NCI-H524 (cell line): ENCODE measurements around the gene ABCA4.
A peak's percentile ranks its signal among the peaks of the same experiment; 100 is the strongest.

ENCODE experiments used
- DNase-seq, 2 experiments: peaks; one replicate each; lab custom pipeline; 2025; lab: John Stamatoyannopoulos, UW

ABCA4 gene

DNA sequence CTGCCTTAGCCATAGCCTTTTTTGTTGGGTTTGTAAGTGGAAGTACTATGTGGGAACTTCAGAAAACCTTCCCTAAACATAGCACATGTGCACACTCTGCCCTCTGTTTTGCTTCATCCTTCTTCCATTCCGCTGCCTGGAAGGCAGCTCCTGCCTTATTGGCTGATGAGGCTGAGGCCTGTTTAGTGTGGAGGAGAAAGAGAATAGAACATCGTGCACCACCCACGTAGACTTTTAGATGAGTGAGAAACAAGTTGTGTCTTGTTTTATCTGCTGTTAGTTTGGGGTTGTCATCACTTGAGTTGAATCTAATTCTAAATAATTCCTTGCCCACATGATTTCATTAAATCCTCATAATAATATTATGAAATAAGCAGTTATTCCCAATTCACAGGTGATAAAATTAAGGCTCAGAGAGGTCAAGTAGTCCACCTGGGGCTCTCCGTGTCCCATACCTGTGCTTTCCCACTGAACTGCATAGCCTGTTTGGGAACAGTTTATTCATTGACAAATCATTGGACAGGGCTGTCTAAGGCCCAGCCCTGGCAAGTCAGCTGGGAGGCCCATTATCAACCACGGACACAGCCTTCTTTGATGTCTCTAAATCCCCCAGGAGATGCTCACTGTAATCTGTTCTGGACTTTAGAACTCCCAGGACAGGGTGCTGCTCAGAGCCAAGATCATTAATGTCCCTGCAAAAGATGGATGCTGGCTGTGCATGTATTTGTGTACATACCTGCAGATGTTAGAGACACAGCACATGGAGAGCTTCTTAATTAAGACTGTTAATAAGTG, 93.0 kb downstream of the ABCA4 start:
- no peak for DNase-seq

DNA sequence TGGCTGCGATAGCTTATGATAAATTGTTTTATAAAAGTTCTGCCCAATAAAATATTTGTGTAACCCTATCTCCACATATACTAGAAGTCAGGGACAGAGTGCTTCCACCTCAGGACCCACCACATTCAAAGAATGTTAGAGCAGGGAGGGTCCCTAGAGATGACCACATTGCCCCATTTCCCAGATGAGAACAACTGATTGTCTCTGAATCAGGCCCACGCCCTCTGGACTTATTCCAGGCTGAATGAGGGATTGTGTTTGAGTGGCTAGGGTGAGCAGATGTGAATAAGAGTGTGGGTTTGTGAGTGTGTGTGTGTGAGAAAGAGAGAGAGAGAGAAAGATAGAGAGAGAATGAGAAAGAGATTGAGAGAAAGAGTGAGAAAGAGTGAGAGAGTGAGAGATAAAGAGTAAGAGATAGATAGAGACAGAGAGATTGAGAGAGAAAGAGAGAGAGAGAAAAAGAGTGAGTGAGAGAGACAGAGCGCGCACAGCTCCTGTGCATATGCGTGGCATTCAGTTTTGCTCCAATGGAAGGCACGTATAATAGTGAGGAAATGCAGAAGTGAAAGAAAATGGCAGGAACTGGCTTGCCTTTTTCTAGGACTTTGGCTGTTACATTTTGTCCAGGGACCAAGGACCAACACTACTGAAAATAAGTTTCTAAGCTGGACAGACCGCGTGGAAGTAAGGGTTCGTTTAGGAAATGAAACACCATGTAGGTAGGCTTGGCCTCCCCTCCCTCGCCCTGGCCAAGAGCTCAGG, 94.1 kb downstream of the ABCA4 start:
- no peak for DNase-seq

DNA sequence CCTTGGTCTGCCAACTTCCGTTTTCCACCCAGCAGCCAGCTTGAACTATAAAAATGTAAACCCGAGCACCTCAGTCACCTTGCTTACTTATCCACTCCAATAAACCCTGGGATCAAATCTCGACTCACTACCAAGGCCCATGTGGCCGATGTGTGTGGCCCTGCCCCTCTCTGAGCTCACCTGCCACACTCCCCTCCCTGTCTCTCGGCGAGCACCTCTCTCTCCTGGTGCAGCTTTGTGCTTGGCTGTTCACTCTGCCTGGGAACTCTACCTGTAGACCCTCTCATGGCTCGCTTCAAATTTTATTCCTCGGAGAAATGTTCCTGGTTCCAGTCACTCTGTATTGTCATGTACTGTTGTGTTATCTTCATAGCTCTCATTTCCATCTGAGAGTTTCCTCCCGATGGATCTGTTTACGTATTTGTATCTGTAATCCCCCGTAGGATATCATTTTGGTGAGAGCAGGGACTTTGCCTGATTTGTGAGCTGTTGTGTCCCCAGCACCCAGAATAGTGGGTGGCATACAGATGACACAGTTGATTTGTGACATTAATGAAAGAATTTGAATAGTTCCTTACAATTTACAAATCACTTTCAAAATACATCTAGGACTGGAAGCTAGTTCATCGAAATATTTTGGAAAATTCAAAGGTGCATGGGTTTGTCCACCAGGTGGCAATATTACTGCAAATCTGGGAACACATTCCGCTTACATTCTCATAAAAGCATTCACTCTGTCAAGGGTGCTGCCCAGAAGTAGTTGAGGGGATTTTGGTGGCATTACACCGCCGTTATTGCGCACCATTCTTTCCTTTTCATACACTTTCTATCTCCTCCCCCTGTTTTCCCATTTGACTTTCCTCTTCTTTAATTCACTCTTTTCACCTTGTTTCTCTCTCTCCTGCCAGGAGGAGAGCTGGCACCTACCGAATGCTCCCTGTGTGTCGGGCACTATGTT, 95.3 kb downstream of the ABCA4 start:
- DNase-seq = peak; percentile 23 to 65

DNA sequence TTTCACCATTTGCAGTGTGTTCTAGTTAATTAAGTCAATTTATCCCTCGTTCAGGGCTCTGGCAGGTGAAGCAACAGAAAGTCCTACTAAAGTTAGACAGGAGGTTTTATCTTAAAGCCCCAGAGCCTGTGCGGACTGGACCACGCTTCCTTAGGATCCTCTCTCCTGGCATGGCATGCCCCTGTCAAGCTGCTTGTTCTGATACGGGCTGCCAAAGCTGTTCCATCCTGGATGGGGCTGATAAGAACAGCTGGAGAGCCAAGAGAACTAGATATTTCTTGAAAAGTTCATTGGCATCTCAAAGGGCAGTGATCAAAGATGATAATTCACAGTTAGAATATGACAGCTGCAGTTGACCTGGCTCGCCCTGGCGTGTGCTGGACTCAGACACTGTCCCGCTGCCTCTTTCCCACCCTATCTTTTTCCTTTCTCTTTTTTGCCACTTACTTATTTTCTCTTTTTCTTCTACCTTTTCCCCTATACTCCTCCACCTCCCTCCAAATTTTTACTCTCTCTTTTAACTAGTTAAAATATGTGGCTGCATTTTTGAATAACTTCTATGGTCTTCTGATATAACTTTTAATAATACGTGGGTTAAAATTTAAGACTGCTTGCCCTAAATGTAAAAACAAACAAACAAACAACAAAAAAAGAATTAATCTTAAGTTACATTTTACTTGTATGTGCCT, 96.7 kb downstream of the ABCA4 start:
- no peak for DNase-seq

DNA sequence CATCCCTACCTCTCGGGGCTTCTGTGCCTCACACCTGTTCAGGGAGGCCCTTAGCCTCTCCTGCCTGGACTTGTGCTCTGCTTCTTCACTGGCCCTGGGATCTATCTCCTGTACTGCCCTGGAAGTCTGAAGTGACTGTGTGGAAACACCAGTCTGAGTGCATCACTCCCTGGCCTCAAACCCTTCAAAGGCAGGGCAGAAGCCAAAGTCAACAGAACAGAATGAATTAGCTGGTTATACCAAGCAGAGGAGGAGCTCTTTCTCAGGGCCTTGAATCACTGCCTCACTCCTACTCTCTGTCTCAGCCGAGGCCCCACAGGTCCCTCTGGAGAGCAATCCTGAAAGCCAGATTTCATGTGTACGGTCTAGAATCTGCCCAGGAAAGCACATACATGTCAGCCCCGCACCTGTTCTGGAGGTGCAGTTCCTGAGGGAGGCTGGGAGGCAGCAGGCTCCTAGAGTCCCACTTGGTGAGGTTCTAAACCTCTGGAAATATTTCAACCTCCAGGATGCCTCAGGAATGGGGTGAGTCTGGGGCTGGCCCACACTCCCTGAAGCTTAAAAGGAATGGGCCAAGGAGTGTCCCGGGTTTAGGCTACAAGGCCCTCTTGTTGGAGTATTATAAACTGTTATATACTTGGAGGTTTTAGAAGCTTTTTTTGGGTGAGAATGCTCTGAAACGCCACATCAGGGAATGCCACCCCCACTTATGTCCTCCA, 98.3 kb downstream of the ABCA4 start:
- no peak for DNase-seq

DNA sequence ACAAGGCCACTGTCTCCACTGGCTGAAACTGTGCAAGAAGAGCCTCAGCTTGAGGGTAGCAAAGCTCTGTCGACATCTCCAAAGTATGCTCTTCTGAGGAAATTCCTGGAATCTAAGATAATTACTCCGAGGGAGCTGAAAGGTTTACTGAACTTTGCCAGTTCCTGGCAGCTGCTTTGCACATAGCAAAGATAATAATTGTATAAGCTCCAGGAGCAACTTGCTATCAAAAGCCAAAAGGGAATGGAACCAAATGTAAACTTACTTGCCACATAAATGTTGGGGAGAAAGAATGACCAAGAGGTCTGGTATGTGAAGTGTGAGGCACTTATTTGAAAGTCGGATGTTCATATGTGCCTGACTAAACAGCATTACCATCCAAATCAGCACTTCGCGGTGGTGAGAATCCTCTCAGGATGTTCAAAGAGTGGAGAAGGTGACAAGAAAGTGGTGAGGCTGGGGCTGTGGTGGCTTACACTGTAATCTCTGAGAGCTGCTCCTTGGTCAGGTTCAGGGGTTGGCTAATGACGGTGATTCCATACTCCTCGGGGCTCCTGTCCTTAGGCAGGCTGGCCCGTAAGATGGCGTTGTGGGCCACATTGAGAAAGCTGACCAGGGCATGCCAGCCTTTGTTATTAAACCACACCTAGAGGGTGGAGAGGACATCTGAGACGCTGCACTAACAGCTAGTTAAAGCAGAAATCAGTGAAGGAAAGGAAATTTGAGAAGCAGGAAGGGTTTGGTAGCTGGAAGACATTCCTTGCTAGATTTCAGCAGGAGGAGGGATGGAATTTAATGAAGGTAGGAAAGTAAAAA, 100.0 kb downstream of the ABCA4 start:
- DNase-seq = no peak

DNA sequence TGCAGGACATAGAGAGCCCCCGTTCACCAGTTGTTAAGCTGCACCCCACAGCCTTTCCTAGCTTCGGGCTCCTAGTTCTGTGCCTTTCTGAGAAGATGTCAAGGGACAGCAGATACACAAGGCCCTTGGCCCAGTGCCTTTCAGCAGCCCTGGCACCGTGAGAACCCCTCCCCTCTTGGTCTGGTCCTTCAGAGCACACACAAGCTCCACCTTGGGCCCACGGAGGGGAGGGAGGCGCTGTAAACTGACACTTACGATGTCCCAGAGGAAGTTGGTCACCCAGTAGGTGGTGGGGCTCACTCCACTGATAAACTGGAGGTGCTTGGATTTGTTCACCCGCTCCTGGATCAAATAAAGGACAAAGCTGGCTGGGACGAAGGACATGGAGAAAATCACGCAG, 101.6 kb downstream of the ABCA4 start:
- no peak for DNase-seq

DNA sequence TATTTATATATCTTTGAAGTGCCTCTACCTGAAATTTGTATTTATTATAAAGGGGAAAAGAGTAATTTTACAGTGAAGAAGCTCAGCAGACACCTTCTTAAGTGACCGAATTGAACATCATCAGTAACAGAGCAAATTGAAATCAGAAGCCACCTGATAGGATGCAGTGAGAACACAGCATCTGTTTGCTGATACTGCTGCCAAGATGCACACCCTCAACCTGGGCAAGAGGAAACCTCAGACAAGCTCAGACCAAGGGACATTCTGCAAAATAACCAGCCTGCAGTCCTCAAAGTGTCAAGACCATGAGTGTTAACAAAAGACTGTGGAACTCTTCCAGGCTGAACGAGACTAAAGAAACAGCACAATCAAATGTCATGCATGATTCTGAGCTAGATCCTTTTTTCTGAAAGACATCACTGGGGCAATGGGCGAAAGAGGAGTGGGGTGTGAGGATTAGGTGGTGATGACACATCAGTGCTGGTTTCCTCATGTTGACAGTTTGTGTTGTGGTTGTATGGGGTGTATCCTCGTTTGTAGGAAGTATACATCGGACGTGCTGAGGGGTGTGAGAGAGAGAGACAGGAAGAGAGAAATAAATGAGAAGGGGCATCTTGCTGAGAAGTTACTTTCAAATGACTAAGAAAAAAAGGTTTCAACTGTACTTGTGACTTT, 103.7 kb downstream of the ABCA4 start:
- no peak for DNase-seq

DNA sequence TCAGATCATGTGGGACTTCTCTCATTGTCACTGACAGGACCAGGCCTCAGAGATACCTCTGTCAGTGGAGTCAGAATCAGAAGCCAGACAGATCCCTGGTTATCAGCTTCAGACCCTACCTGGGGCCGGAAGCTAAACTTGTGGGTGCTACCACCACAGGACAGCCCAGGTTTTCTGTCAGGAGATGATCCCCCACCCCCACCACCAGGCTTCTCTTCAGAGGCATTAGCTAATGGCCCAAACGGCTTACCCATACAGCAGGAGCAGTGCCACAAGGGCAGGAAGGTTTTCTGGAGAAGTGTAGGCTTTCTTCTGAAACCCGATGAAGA, 105.5 kb downstream of the ABCA4 start:
- no peak for DNase-seq

DNA sequence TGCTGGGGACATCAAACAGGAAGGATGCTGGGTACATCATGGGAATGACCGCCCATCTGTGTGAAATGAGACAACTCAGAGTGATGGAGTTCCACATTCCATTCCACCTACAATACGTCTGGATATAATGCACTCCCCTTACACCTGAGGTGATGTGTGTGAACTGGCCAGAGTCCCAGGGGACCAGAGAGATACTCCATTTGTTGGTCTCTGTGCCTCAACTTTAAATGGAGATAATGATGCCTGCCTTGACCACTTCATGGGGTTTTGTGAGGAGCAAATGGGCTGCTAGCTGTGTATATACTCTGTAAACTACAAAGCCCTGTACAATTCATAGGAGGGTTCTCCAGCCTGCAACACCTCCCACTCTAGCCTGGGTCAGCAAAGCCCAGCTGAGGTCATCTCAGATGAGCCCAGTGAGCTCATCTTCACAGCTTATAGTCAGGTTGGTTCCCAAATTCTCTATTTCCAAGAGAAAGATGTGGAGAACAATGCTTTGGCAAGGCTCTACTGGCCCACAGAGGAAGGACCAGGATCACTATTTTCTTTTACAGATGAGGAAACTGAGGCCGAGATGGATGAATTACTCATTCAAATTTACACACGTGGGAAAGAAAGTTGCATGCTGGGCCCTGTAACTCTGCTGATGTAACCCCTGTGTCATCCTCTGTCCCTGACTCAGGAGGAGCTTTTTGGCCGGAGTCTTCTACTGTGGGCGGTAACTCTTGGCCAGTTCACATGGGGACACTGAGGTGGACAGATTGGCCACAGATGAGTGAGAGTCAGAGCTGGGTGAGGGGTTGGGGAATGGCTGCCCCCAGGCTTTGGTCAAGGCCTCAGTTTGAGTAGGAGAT, 106.1 kb downstream of the ABCA4 start:
- no peak for DNase-seq

DNA sequence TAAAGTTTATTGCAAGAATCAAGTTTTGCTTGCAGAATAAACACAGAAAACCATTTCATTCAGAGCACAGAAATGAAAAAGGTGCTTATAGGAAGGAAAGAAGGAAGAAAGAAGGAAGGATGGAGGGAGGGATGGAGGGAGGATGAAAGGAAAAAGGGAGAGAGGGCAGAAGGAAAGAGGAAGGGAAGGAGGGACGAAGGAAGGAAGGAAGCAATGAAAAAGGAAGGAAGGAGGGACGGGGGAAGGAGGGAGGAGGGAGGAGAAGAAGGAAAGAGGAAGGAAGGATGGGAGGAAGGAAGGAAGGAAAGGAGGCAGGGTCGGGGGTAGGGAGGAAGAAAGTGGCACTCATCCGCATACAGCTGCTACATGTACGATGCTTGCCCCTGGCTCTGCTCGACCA, 106.9 kb downstream of the ABCA4 start:
- no peak for DNase-seq

DNA sequence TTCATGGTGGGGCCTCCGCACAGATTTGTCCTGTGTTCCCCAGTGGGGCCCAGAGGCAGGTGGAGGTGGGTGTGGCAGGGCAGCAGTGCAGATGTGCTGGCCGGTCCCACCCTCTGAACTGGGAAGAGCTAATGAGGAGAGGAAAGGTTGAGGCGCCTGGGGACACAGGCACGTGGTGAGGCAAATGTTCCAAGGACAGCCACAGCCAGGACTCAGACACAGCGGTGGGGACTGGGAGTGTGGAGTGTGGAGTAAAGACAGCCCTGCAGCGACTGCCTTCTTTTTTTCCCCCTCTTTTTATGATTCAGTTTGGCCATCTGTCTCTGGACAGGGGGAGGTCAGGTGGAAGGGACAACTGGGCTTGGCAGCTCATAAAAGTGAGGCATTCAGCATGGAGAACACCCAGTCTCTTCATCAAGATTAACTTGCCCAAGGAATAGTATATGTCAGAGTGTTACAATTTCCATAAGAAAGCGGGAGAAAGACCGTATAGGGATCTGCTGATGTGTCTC, 107.5 kb downstream of the ABCA4 start:
- DNase-seq = peak in 1 of 2 experiments; percentile 66

DNA sequence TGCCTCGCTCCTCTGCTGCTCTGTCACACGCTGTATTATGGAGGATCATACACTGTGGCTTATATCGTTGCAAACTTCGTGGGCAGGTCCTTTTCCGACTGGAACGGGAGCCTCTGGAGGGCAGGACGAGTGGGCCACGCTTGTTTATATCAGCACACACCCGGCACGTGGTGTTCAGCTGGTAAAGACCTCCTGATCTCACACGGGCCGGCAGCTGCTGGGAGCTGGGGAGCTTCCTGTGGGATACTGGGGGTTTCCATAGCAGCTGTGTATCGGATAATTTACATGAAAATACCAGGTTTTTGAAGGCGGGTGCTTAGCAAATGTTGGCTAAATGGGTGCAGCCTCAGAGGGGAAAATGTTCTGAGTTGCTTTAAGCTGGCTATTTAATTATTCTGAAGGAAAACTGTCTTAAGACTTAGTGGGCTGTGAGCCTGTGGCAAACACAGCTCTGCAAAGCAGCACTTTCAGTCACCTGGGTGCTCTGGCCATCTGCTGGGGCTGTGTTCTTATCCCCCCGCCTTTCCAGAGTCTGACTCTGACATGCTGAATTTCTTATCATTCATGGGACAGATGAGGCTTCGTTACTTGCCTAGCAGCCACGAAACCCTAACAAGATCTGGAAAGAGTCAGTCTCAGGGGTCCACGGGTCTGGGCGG, 108.1 kb downstream of the ABCA4 start:
- DNase-seq = peak; percentile 41 to 78

DNA sequence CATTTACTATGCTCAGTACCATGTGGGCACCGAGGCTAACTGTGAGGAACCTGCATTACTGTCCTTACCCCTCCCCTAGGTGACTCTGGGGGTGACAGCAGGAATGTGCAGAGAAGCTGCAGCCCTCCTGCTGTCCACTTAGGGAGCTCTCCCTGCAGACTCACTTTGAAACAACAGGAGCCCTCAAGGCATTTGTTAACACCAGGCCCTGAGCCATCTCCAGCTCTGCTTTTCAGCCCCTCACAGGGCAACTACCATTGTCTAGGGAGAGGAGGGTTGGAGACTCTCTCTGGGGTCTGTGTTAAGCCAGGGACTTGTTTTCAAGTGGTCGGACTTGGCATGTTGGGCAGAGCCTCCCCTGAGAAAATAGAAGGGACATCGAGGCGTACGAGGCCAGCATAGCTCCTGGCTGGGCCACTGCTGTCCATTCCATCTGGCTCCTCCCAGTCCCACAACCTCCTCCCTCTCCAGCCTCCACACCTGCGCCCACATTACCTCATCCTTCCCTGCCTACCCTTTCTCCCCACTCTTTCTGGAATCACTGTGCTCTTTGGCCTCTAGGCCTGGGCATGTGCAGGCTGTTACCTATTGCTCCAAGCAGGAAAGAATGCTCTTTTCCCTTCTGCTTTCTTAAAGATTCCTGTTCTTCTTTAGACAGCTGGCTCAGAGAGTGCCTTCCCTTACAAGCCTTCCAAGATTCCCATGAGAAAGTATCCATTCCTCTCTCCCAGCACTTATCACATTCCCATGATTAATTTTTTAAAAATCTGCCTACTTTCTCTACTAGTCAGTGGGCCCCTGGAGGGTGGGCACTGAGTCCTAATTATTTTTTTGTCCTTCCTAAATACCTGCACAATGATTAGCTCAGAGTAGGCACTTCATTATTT, 109.0 kb downstream of the ABCA4 start:
- no peak for DNase-seq

DNA sequence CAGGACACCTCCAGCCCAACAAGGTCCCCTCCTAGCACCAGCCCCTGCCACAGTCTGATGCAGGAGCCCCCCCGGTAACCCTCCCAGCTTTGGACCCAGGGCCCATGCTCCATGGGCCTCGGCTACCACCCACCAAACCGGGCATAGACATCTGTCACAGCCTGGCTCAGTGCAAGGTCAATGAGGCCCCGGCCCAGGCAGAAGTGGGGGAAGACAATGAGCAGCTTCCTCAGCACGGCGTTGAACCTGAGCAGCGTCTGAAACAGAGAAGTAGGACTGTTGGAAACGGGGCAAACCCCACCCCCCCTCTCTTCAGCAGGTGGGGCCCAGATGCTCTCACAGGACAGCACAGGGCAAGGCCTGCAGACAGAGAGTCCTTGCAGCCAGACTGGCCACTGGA, 109.8 kb downstream of the ABCA4 start:
- DNase-seq = no peak

DNA sequence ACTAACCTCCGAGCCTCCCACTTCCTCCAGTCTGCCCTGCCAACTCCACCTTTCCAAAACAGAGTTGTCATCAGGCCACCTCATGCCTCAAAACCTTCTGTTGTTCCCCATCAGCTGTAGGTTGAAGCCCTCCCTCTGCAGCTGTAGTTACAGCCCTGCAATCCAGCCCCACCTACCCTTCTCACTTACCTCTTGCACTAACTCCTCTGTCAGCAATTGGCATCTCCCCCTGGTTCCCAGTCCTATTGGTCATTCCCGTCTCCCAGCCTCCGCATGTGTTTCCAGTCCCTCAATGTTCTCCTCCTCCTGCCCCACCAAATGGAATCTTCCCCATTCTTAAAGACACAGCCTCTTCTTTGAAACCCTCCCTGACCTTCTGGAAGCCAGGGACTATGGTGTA, 111.6 kb downstream of the ABCA4 start:
- DNase-seq = no peak

DNA sequence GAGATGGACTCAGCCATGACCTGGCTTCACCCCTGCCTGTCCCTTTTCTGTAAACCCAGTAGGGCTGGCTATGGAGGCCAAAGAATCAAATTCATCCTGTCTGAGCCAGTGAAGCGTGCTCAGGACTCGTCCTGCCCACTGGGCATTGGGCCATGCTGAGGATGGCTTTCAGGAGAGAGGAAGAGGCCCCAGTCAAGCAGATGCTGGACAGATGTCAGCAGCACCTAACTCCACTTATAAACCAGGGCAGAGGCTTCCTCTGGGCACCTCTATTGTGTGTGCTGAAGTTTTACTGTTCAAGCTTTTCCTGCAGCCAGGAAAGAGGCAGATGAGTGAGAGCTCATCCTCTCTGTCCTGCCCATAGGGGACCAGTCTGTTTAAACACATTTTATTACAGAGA, 114.3 kb downstream of the ABCA4 start:
- DNase-seq = peak in 1 of 2 experiments; percentile 16
